ENCODE data around the gene SLC25A45.

Gene SLC25A45

DNA sequence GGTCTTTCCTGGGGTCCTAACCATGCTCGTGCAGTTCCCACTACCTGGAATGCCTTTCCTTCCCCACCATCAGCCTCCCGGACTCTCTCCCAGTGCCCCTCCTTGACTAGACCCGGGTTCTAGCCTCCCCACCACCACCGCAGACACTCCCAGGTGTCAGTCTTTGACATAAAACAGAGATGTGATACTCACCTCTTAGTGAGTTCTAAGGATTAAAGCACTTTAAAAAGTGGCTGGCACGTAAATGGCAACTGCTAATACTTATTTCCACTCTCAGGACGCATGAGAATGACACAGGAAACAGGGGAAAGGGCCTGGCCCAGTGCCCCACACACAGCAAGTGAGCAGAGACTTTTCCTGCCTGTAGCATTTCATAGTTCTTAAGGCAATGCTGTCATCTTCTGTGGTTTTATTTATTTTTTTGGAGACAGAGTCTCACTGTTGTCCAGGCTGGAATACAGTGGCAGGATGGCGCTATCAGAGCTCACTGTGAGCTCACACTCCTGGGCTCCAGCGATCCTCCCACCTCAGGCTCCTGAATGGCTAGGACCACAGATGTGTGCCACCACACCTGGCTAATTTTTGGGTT is 1.9 kb upstream of the SLC25A45 start:
- TF ChIP-seq, protein P1, sequence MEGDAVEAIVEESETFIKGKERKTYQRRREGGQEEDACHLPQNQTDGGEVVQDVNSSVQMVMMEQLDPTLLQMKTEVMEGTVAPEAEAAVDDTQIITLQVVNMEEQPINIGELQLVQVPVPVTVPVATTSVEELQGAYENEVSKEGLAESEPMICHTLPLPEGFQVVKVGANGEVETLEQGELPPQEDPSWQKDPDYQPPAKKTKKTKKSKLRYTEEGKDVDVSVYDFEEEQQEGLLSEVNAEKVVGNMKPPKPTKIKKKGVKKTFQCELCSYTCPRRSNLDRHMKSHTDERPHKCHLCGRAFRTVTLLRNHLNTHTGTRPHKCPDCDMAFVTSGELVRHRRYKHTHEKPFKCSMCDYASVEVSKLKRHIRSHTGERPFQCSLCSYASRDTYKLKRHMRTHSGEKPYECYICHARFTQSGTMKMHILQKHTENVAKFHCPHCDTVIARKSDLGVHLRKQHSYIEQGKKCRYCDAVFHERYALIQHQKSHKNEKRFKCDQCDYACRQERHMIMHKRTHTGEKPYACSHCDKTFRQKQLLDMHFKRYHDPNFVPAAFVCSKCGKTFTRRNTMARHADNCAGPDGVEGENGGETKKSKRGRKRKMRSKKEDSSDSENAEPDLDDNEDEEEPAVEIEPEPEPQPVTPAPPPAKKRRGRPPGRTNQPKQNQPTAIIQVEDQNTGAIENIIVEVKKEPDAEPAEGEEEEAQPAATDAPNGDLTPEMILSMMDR (conservative IDR thresholded peaks at IDR 0.05; ENCODE audit: low read length) = no peak
- no peak for TF ChIP-seq EZH2phosphoT487 (IDR thresholded peaks at IDR 0.05; ENCODE audit: borderline replicate concordance)
- Histone ChIP-seq H3K4me2 (ENCODE audit: low read depth, low read length, poor library complexity, severe bottlenecking) (no peak overlapping the region), H3K4me1 (ENCODE audit: insufficient read depth, low read length, poor library complexity, severe bottlenecking) (peaks cover 54% of the 10 kb centered on the region)

DNA sequence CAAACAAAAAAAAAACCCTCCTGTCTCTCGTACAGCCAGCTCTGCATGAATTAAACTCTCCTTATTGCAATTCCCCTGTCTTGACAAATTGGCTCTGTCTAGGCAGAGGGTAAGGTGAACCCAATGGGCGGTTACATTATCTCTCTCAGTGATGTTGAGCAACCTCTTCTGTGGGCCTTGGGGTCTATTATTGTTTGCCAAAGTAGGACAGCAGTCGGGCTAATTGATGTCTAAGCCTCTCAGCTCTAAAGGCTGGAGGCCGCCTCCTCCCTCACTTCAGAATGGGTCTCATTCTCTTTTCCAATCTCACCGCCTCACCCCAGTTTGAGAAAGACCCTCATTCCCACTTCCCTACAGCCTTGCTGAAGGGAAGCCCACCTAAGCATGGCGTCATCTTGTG is 1.3 kb upstream of the SLC25A45 start:
- Histone ChIP-seq H3K79me2 (ENCODE audit: insufficient read depth, low read length) (peaks cover 37% of the 10 kb centered on the region), H3K9me3 (ENCODE audit: insufficient read depth, low read depth, low read length) (no peaks in the 10 kb centered on the region), H3K4me3 (ENCODE audit: low read length, poor library complexity, severe bottlenecking) (no peak overlapping the region), H2AFZ (ENCODE audit: low read length) (no peak overlapping the region), H3F3A (ENCODE audit: low read depth) (peaks cover 8% of the 10 kb centered on the region; the same call in 1 of the 2 replicates), H3K9me2 (replicated peaks; ENCODE audit: low read depth, low read length) (no peaks in the 10 kb centered on the region), H3K4me1 (ENCODE audit: insufficient read depth, low read length, poor library complexity, severe bottlenecking) (peaks cover 48% of the 10 kb centered on the region), H4K20me1 (ENCODE audit: insufficient read depth, low read length, poor library complexity, severe bottlenecking) (peaks cover 4% of the 10 kb centered on the region), H3K27me3 (ENCODE audit: insufficient read depth, low read length, poor library complexity, severe bottlenecking) (no peaks in the 10 kb centered on the region), H3K9ac (ENCODE audit: low read depth, low read length, poor library complexity, severe bottlenecking) (no peak overlapping the region), H3K4me2 (ENCODE audit: low read depth, low read length, poor library complexity, severe bottlenecking) (no peak overlapping the region), H3K36me3 (ENCODE audit: insufficient read depth, low read length) (no peaks in the 10 kb centered on the region)
- TF ChIP-seq, protein P1 (conservative IDR thresholded peaks at IDR 0.05; ENCODE audit: low read length) = no peak
- TF ChIP-seq EZH2phosphoT487 (IDR thresholded peaks at IDR 0.05; ENCODE audit: borderline replicate concordance) = no peak

More for the DNA sequence above, 1.9 kb upstream of the SLC25A45 start:
- Histone ChIP-seq H3K79me2 (ENCODE audit: insufficient read depth, low read length) (peaks cover 43% of the 10 kb centered on the region), H2AFZ (ENCODE audit: low read length) (no peak overlapping the region), H3F3A (ENCODE audit: low read depth) (peaks cover 8% of the 10 kb centered on the region; the same call in 1 of the 2 replicates), H3K4me3 (ENCODE audit: low read length, poor library complexity, severe bottlenecking) (no peak overlapping the region), H3K9me3 (ENCODE audit: insufficient read depth, low read depth, low read length) (no peaks in the 10 kb centered on the region), H3K27me3 (ENCODE audit: insufficient read depth, low read length, poor library complexity, severe bottlenecking) (no peaks in the 10 kb centered on the region), H3K9me2 (replicated peaks; ENCODE audit: low read depth, low read length) (no peaks in the 10 kb centered on the region), H3K9ac (ENCODE audit: low read depth, low read length, poor library complexity, severe bottlenecking) (peak overlapping the region; percentile 34), H3K36me3 (ENCODE audit: insufficient read depth, low read length) (no peaks in the 10 kb centered on the region), H4K20me1 (ENCODE audit: insufficient read depth, low read length, poor library complexity, severe bottlenecking) (peaks cover 4% of the 10 kb centered on the region)

DNA sequence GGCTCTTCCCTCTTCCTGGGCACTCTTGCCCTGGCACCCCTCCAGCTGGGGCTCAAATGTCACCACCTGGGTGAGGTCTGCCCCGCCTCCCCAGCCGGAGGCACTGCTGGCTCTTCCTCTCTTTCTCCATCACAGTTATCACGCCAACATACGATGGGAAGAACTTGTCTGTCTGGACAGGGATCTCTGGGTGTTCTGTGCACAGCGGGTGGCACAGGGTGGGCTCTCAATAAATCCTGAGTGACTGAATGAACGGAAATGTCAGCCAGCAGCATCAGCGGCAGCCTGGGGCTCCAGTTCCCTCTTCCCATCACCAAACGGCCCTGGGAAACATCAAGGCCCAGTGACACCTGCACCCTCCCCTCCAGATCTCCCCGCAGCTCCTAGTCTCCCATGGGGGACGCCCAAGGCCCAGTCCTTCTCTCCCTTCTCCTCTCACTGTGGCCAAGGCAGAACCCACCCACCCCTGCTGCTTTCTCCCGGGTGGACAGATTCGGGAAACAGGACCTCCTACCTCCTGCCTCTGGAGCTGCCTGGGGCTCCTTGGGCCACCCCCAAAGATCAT is 440 bp upstream of the SLC25A45 start:
- H3K9me3 ChIP-seq (ENCODE audit: insufficient read depth, low read depth, low read length) = no peaks in the 10 kb centered on the region
- peak overlapping the region; percentile 89 for H3K9ac ChIP-seq (ENCODE audit: low read depth, low read length, poor library complexity, severe bottlenecking)
- no peaks in the 10 kb centered on the region for H3K27me3 ChIP-seq (ENCODE audit: insufficient read depth, low read length, poor library complexity, severe bottlenecking)
- peaks cover 8% of the 10 kb centered on the region; the same call in 1 of the 2 replicates for H3F3A ChIP-seq (ENCODE audit: low read depth)
- no peak for TF ChIP-seq EZH2phosphoT487 (IDR thresholded peaks at IDR 0.05; ENCODE audit: borderline replicate concordance)
- TF ChIP-seq, protein P1 (conservative IDR thresholded peaks at IDR 0.05; ENCODE audit: low read length) = no peak
- H3K36me3 ChIP-seq (ENCODE audit: insufficient read depth, low read length) = no peaks in the 10 kb centered on the region
- H3K4me3 ChIP-seq (ENCODE audit: low read length, poor library complexity, severe bottlenecking) = peak overlapping the region; percentile 84
- peaks cover 4% of the 10 kb centered on the region for H4K20me1 ChIP-seq (ENCODE audit: insufficient read depth, low read length, poor library complexity, severe bottlenecking)
- H3K4me1 ChIP-seq (ENCODE audit: insufficient read depth, low read length, poor library complexity, severe bottlenecking) = peaks cover 39% of the 10 kb centered on the region
- H3K79me2 ChIP-seq (ENCODE audit: insufficient read depth, low read length) = peaks cover 28% of the 10 kb centered on the region
- peak overlapping the region; percentile 83 for H3K4me2 ChIP-seq (ENCODE audit: low read depth, low read length, poor library complexity, severe bottlenecking)
- no peaks in the 10 kb centered on the region for H3K9me2 ChIP-seq (replicated peaks; ENCODE audit: low read depth, low read length)
- H2AFZ ChIP-seq (ENCODE audit: low read length) = peak overlapping the region; percentile 88
